CD4-positive, alpha-beta T cell (primary cell): Measurements from ENCODE around the gene LKAAEAR1. TPM values are rescaled to one million over a fixed set of nuclear protein-coding genes. Genes with fewer than 3 reads are reported as not detected.
A peak's percentile ranks its signal among the peaks of the same experiment; 100 is the strongest.

Experiments used
- ATAC-seq: fragments of 200-7000 bp; cut with Tn5 transposase; one replicate; pipeline ENCODE4 v1.10.0; 2022; ENCODE audit warnings: mild to moderate bottlenecking; ENCODE audit not compliant: poor library complexity
- CTCF ChIA-PET: fragments of 350-600 bp; sonication (Branson Sonifier 250); formaldehyde crosslinking; loops from one replicate; lab custom pipeline; 2021; ENCODE audit warnings: antibody characterized with exemption, inconsistent platforms; lab: Charles Lee
- POLR2A ChIA-PET: fragments of 350-600 bp; sonication (Branson Sonifier 250); formaldehyde crosslinking; loops from one replicate; lab custom pipeline; 2021; ENCODE audit warnings: antibody characterized with exemption, inconsistent platforms; lab: Charles Lee
- DNase-seq, 14 experiments: peaks; one replicate each; pipeline ENCODE4 v3.0.0-alpha.2; 2013 to 2020; ENCODE audit warnings: mixed read lengths in 2 of 14
- H3K27ac ChIP-seq, 2 donors: one replicate each; pipeline versions ENCODE4 v1.5.1 to v1.7.0; 2013; ENCODE audit warnings: low read length in 2 of 2, low read depth in 1 of 2, mild to moderate bottlenecking in 1 of 2
- H3K27me3 ChIP-seq, 2 experiments: 1 replicate in 1 of 2; 2 replicates in 1 of 2; pipeline versions ENCODE4 v1.6.1 to v1.7.0; 2013; ENCODE audit warnings: low read length in 2 of 2, control low read depth in 1 of 2, mild to moderate bottlenecking in 1 of 2, moderate library complexity in 1 of 2; ENCODE audit not compliant: insufficient read depth in 2 of 2, control insufficient read depth in 1 of 2
- H3K36me3 ChIP-seq: one replicate; pipeline ENCODE4 v1.6.1; 2013; ENCODE audit warnings: low read length, control low read depth; ENCODE audit not compliant: insufficient read depth
- H3K4me1 ChIP-seq: one replicate; pipeline ENCODE4 v1.6.1; 2013; ENCODE audit warnings: low read length, control low read depth; ENCODE audit not compliant: insufficient read depth
- H3K4me3 ChIP-seq: one replicate; pipeline ENCODE4 v1.5.1; 2013; ENCODE audit warnings: mild to moderate bottlenecking, low read length, moderate library complexity
- H3K9me3 ChIP-seq, 2 experiments: 1 replicate in 1 of 2; 2 replicates in 1 of 2; pipeline versions ENCODE4 v1.6.1 to v1.7.0; 2013; ENCODE audit warnings: low read length in 2 of 2, mild to moderate bottlenecking in 2 of 2, control low read depth in 1 of 2, moderate library complexity in 1 of 2; ENCODE audit not compliant: control insufficient read depth in 1 of 2, insufficient read depth in 1 of 2
- H3K27ac Mint-ChIP-seq: one replicate; pipeline ENCODE4 v1.8.0; 2020; ENCODE audit warnings: mixed read lengths
- H3K27me3 Mint-ChIP-seq: one replicate; pipeline ENCODE4 v1.8.0; 2021; ENCODE audit warnings: mixed read lengths
- H3K36me3 Mint-ChIP-seq: one replicate; pipeline ENCODE4 v1.8.0; 2021; ENCODE audit warnings: low read depth, mixed read lengths
- H3K4me1 Mint-ChIP-seq: one replicate; pipeline ENCODE4 v1.8.0; 2021; ENCODE audit warnings: low read depth, mixed read lengths
- H3K4me3 Mint-ChIP-seq: one replicate; pipeline ENCODE4 v1.8.0; 2020; ENCODE audit warnings: mild to moderate bottlenecking, mixed read lengths
- H3K9me3 Mint-ChIP-seq: one replicate; pipeline ENCODE4 v1.8.0; 2020; ENCODE audit warnings: mixed read lengths
- CTCF ChIP-seq: fragments of 200-600 bp; IDR thresholded peaks from one replicate; pipeline ENCODE4 v1.8.0; 2022; ENCODE audit warnings: antibody characterized with exemption, mild to moderate bottlenecking
- intact Hi-C, 2 experiments: fragments of 100-400 bp; cut with DNase I in 1 of 2; cut with micrococcal nuclease in 1 of 2; formaldehyde crosslinking; loops; one replicate each; pipeline versions ENCODE4 v1.15.1 to v1.9.0; 2023 to 2025; cut with DNase I, micrococcal nuclease
- total RNA-seq, 174 experiments: library from RNA in 2 of 174; stranded (reverse) in 2 of 174; gene quantifications; one replicate each; pipeline ENCODE4 v1.2.3 and lab custom pipeline; 2021 to 2026

The LKAAEAR1 gene
- total RNA-seq, 2 experiments from 2014 or later = 0.30 to 0.39 TPM

DNA sequence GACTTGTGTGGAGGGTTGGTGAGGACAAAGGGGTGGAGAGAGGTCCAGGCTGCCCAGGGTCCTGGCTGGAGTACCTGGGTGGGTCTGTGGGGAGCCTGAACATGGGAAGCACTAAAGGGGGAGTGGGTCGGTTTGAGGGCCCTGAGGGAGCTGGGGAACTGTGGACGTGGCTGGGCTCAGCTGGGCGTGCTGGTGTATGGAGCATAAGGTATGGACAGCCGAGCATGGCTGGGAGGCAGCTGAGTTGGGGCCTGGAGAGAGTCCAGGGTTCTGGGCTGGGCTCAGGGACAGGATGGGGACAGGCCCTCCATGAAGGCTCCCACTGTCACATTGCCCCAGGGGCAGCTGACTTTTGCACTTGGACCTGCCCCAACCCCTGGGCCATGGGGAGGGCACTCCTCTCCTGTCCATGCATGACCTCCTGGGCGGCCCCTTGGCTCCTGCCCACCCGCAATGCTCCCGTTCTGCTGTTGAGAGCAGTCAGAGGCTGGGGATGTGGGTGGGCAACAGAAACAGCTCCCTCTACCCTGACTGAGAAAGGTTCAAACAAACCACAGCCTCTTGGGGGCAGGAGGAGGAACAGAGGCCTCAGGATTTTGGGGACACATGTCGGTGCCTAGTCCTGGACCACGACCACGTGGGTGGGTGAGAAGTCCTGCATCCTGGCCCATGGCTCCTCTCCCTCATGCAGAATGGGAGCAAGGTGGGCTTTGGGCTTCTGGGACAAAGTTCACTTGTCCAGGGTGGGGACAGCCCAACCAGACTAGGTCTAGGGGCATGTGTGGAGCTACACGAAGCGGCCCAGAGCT, 43.8 kb downstream of the LKAAEAR1 start:
- H3K27ac Mint-ChIP-seq = peak overlapping the region; percentile 85
- Histone ChIP-seq H3K27ac (no peak overlapping the region), H3K4me3 (no peak overlapping the region), H3K9me3 (no peaks in the 10 kb centered on the region), H3K36me3 (no peaks in the 10 kb centered on the region), H3K4me1 (peaks cover 68% of the 10 kb centered on the region), H3K27me3 (peaks cover 0 to 4% of the 10 kb centered on the region in 2 experiments)
- intact Hi-C loops = loop anchor here in 1 of 2 experiments (5.0 kb wide), 1 partner anchor 37 kb away; the partner anchor contains the start of gene RGS19
- no peaks in the 10 kb centered on the region for H3K27me3 Mint-ChIP-seq
- TF ChIP-seq CTCF = no peak
- H3K4me3 Mint-ChIP-seq = peak overlapping the region; percentile 89
- no peaks in the 10 kb centered on the region for H3K36me3 Mint-ChIP-seq
- ChIA-PET POLR2A (interaction anchor here (0.6 to 3.2 kb wide), 6 partner anchors 22 to 145 kb away, joined by 3 to 30 read pairs (median 4); partner anchors contain the start of genes OPRL1, PRPF6, RGS19 and TCEA2), CTCF (interaction anchor here (1.0 to 2.4 kb wide), 4 partner anchors 17 to 176 kb away, joined by 3 to 15 read pairs (median 8); partner anchors contain the start of gene TPD52L2)
- peaks cover 43% of the 10 kb centered on the region for H3K4me1 Mint-ChIP-seq
- ATAC-seq (no peak), DNase-seq (no peak)
- H3K9me3 Mint-ChIP-seq = no peaks in the 10 kb centered on the region

- ATAC-seq = no peak
- Mint-ChIP-seq H3K36me3 (no peaks in the 10 kb centered on the region), H3K27me3 (no peaks in the 10 kb centered on the region), H3K4me3 (peak overlapping the region; percentile 89), H3K4me1 (peaks cover 47% of the 10 kb centered on the region), H3K27ac (peak overlapping the region; percentile 75), H3K9me3 (no peaks in the 10 kb centered on the region)
- no peaks in the 10 kb centered on the region for H3K36me3 ChIP-seq
- TF ChIP-seq CTCF = no peak
- no peak for DNase-seq
- no peaks in the 10 kb centered on the region for H3K9me3 ChIP-seq
- ChIA-PET POLR2A (interaction anchor here (0.6 to 3.2 kb wide), 14 partner anchors 12 to 216 kb away, joined by 3 to 36 read pairs (median 4); partner anchors contain the start of genes OPRL1, PCMTD2, PRPF6 and RGS19), CTCF (interaction anchor here (1.0 to 2.9 kb wide), 17 partner anchors 13 to 175 kb away, joined by 3 to 40 read pairs (median 11); partner anchors contain the start of genes LKAAEAR1, PRPF6, SAMD10 and TCEA2)
- peak overlapping the region; percentile 49 for H3K4me3 ChIP-seq
- peaks cover 77% of the 10 kb centered on the region for H3K4me1 ChIP-seq
- peaks cover 0 to 4% of the 10 kb centered on the region in 2 experiments for H3K27me3 ChIP-seq
- peak overlapping the region in 1 of 2 donors; percentile 13 for H3K27ac ChIP-seq
- intact Hi-C loops = loop anchor here (1.0 to 10.0 kb wide), 6 partner anchors 18 to 81 kb away; partner anchors contain the start of genes PRPF6 (in 2 of the 2), OPRL1 (in 1 of the 2) and RGS19 (in 1 of the 2)
Observed at GRCh38 chr20:64039293-64040160, 44.7 kb downstream of the LKAAEAR1 start.
